Astrocyte of the spinal cord (primary cell): ENCODE measurements around the gene KBTBD12.

ENCODE experiments used
- DNase-seq: peaks from one replicate; pipeline ENCODE4 v3.0.0; 2011; ENCODE audit warnings: low read depth, low spot score
- H3K4me3 ChIP-seq: 2 replicates; pipeline ENCODE4 v1.5.1; 2011; ENCODE audit warnings: low read depth, mild to moderate bottlenecking, low read length, moderate library complexity
- in situ Hi-C: cut with HindIII; loops from 2 replicates; pipeline ENCODE4 v1.10.0; 2017; ENCODE audit warnings: low sequenced_read_pairs
- TF ChIP-seq, protein P1 (sequence below): IDR thresholded peaks from 2 replicates; pipeline ENCODE4 v1.5.1; 2012; ENCODE audit warnings: low read depth, mild to moderate bottlenecking, low read length, inconsistent platforms

Gene KBTBD12

GRCh38 chr3:127964816-127965215 is 49.8 kb downstream of the KBTBD12 start:
- TF ChIP-seq, protein P1, sequence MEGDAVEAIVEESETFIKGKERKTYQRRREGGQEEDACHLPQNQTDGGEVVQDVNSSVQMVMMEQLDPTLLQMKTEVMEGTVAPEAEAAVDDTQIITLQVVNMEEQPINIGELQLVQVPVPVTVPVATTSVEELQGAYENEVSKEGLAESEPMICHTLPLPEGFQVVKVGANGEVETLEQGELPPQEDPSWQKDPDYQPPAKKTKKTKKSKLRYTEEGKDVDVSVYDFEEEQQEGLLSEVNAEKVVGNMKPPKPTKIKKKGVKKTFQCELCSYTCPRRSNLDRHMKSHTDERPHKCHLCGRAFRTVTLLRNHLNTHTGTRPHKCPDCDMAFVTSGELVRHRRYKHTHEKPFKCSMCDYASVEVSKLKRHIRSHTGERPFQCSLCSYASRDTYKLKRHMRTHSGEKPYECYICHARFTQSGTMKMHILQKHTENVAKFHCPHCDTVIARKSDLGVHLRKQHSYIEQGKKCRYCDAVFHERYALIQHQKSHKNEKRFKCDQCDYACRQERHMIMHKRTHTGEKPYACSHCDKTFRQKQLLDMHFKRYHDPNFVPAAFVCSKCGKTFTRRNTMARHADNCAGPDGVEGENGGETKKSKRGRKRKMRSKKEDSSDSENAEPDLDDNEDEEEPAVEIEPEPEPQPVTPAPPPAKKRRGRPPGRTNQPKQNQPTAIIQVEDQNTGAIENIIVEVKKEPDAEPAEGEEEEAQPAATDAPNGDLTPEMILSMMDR = no peak
- no peak for DNase-seq
- no peak overlapping the region for H3K4me3 ChIP-seq

GRCh38 chr3:127967316-127967715 is 52.3 kb downstream of the KBTBD12 start:
- no peak overlapping the region for H3K4me3 ChIP-seq
- TF ChIP-seq, protein P1 = no peak
- peak; percentile 38 for DNase-seq
- in situ Hi-C loops = no loop called here

More at GRCh38 chr3:127964816-127965215, 49.8 kb downstream of the KBTBD12 start:
- in situ Hi-C loops = no loop called here

DNA sequence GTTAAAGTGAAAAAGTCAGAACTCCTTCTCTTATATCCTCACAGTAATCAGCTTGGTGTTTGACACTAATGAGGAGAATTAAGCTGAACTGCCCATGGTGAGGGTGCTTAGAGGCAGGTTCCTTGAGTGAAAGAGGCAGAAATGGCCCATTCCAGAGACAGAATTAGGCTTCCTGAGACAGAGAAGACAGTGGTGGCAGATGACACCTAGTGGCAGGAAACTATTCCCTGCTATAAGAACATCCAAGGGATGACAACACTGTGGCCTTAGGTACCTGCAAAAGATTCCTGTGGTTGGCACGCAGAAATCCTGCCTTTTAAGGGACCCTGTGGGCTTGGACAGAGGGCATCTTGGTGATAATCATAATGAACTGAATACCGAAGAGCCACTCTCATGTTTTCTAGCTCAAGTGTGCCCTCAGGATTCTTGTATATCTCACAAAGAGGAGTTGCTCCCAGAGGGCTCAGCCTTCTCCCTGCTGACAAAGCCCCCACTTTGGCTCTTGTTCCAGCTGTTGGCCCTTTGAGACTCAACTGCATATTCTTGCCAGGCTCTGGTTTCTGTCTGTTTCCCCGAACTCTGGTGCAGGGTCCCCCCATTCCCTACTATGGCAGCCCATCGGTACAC is 56.0 kb downstream of the KBTBD12 start:
- TF ChIP-seq, protein P1 = peak; percentile 79
- no peak overlapping the region for H3K4me3 ChIP-seq
- in situ Hi-C loops = no loop called here
- peak; percentile 61 for DNase-seq

GRCh38 chr3:127974226-127974625 is 59.2 kb downstream of the KBTBD12 start:
- TF ChIP-seq, protein P1 = no peak

DNA sequence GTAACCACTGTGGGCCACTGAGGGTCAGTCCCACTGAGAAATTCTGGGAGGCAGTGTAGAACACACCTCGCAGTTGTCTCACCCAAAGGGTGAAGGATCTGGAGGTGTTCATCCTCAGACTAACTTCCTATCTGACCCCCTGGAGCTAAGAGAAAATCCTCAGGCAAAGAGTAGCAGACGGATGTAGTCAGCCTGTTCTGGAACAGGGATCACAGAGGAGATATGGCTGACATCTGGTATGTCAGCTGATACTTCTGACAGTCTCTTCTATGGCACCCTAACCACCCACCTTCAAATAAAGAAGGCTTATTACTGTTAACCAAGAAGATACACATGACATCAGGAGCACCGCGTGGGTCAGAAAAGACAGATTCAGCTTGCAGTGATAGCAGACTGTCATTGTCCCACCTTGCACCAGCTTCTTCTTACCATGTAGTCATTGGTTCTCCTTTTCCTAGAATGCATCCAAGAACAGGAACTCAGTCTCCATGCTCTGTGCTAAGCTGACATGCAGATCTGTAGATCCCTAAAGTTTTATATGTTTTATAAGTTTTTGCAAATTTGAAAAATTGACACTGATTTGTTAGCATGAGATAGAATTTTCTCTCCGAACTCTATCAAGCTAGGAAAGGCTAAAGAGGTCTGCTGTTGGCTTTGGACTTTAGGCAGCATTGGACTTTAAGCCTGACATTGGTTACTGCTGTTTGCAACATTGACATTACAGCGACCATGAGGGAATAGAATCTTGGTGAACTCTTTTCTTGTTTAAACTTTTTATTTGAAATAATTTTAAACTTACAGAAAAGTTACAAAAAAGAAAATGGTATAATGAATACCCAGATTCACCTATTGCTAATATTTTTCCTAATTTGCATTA is 60.4 kb downstream of the KBTBD12 start:
- TF ChIP-seq, protein P1 = no peak
- in situ Hi-C loops = no loop called here
- no peak overlapping the region for H3K4me3 ChIP-seq
- no peak for DNase-seq

More at GRCh38 chr3:127974226-127974625, 59.2 kb downstream of the KBTBD12 start:
- H3K4me3 ChIP-seq = no peak overlapping the region
- DNase-seq = no peak
- in situ Hi-C loops = no loop called here

GRCh38 chr3:127978636-127979035 is 63.6 kb downstream of the KBTBD12 start:
- DNase-seq = no peak
- TF ChIP-seq, protein P1 = no peak
- H3K4me3 ChIP-seq = no peak overlapping the region
- in situ Hi-C loops = no loop called here
